Endometrial microvascular endothelial cells (primary cell): ENCODE measurements around the gene LGALS3. TPM values are rescaled to one million over a fixed set of nuclear protein-coding genes. Genes with fewer than 3 reads are reported as not detected.

Source experiments
- in situ Hi-C: cut with HindIII; loops from 2 replicates; pipeline ENCODE4 v1.10.0; 2017; ENCODE audit warnings: low sequenced_read_pairs, low pct_unique_long_range_greater_than_20kb; ENCODE audit errors: inconsistent ontology term
- total RNA-seq: library from RNA; depleted of rRNA; stranded (reverse); fragments of >200 nt; gene quantifications from one replicate; pipeline ENCODE4 v1.2.3, GENCODE V29; 2015; ENCODE audit errors: inconsistent ontology term

Gene LGALS3
- total RNA-seq, 1 donor from 2014 or later: 86.0 TPM

- in situ Hi-C loops: no loop called here
Observed at GRCh38 chr14:55109836-55110235, 19.2 kb upstream of the LGALS3 start.

GRCh38 chr14:55111122-55111708 lies 17.8 kb upstream of the LGALS3 start:
- in situ Hi-C loops: no loop called here

DNA sequence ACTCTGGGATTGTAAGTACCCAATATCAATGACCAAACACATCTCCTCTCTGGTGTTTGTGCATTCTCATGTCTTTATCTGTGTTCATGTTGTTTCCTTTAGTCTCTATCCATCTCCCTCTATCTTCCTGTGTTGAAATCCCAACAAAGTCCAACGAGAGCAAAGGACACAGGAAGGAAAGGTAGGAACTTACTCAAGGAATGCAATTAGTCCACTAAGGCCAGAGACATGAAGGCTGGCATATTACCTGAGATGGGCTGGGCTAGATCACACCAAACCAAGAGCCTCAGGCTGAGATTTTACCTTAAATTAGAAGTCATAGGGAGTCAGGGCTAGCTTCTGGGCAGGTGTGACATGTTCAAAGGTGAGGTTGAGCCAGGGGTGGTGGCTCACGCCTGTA lies 14.3 kb upstream of the LGALS3 start:
- in situ Hi-C loops: no loop called here

DNA sequence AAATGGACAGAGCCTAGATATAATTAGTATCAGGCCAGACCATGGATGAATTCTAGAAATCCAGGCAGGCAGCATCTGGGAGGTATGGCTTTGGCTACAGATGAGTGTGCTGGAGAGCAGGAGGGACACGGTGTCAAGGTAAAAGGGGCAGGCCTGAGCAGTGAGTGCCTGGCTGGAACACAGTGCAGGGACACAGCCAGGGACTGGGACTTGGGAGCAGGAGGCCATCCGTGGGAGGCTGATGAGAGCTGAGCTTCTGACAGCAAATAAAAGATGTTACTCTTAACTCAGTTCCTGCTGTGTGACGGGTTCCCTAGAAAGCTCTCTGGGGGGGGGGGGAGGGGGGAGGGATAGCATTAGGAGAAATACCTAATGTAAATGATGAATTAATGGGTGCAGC lies 13.6 kb upstream of the LGALS3 start:
- in situ Hi-C loops: no loop called here

DNA sequence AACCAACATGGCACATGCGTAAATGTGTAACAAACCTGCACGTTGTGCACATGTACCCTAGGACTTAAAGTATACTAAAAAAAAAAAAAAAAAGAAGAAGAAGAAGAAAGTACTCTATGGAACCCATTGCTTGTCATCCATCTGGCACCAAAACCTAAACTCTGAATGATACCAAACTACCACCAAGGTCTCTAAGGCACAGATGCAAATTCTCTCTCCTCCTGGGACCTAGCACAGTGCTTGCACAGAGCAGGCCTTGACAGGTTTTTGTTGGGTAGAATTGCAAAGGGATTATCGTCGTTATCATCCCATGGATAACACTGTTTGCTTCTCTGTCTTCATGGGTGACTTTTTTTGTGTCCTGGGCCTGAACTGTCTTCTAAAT lies 13.2 kb upstream of the LGALS3 start:
- in situ Hi-C loops: no loop called here

DNA sequence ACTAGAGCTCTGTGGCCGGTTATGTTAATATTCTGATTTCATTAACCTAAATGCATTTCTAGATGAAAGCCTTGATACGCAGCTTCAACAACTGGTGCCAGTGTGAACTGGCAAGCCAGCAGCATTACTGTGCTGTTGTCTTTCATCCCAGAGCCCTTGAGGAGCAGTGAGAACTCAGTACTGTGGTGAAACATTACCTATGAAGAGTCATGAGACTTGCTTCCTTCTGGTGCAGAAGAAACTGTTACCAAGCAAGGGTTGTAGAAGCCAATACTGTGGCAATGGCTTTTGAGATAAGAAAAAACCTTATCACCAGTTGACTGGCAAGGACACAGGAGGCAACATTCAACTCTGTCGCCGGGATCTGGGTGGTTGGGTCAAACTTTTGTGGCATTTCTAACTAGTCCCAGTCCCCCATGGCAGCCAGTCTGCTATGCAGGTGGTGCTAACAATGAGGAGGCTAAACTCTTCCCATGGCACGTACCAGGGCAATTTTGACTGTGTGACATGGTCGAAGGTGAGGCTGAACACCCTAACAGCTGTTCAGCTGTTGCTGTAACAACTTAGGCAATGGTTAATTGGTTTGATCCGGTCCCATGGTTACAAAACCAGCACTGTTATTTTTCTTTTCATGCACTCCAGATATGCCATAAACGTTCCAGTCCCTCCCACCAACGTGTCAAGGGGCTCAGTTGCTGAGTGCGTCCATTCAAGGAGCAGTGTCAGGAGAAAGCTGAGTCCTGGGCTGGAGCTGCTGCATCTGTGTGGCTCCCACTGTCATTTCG lies 12.6 kb upstream of the LGALS3 start:
- in situ Hi-C loops: no loop called here

DNA sequence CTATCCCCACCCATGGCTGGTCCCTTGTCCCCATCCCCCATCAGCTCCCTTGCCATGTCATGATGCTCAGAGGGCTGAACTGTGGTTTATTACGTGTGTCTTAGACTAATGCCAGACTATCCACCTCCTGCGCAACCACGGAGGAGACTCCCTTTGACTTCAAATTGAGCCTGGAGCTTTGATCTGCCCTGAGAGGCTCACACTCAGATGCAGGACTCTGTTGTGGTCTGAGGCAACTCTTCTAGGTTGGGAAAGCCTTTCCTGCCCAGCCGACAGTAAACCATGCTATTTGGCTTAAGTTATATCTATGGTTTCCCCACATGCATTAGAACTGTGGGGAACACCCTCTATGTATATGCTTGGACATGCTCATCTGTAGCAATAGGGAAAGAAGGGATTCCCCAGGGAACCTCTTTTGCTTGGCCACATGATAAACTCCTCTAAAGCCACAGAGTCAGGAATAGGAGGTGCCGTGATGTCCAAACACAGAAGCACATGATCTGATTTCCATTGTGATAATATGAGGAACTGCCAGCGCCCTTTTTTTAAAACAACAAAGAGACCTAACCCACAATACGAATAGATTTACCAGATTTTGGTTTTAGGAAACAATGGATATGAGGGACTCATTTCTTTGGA lies 11.1 kb upstream of the LGALS3 start:
- in situ Hi-C loops: no loop called here

DNA sequence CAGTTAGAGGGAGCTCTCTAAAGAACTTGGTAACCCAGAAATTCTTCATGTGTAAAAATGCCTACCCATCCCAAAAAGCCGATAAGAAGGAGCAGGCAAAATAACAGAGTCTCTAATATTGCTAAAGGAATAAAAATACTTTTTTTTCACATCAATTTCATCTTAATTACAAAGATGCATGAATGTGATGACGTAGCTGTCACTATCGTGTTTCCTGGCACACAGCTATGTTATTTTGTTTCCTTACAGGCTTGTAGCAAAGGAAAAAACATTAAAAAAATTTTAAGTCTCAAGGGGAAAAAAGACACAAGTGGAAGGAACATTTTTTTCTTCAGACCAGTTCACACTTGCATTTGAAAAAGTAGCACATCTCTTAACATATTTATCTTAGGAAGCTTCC lies 10.3 kb upstream of the LGALS3 start:
- in situ Hi-C loops: no loop called here

DNA sequence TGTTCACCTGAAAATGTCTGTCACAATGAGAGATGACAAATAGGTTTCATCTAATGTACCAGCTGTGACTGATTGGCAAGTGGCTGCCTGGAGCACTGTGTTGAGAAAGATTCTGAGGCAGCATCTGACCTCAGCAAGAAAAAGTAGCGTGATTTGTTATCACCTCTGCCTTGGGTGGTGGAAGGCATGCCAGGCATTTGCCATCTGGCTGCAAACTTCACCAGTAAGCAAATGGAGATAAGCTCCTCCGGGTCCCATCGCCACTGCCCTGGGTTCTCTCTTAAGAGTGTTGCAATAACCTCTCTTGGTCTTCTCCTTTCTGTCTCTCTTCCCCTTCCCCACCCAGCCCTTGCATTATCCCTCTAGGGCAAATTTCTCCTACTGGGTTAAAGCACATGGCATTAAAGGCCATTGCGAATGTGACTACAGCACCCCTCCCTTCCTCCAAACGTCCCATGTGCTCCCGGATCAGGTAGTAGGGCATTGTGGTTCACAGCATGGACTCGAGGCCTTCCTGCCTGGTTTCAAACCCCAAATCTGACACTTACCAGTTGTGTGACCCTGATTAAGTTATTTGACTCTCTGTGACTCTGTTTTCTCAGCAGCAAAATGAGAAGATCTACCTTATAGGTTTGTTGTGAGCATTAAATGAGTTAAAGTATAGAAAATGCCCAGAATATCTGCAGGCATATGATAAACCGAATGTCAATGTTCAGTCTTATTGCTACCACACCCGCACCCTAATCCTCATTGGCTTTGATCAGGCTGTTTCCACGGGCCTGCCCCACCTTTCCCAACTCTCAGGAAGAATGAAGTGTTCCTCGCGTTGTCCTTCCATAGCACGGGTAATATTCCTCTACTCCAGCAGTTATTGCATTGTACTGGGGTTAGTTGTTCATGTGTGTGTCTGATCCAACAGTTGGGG lies 8.2 kb upstream of the LGALS3 start:
- in situ Hi-C loops: no loop called here

DNA sequence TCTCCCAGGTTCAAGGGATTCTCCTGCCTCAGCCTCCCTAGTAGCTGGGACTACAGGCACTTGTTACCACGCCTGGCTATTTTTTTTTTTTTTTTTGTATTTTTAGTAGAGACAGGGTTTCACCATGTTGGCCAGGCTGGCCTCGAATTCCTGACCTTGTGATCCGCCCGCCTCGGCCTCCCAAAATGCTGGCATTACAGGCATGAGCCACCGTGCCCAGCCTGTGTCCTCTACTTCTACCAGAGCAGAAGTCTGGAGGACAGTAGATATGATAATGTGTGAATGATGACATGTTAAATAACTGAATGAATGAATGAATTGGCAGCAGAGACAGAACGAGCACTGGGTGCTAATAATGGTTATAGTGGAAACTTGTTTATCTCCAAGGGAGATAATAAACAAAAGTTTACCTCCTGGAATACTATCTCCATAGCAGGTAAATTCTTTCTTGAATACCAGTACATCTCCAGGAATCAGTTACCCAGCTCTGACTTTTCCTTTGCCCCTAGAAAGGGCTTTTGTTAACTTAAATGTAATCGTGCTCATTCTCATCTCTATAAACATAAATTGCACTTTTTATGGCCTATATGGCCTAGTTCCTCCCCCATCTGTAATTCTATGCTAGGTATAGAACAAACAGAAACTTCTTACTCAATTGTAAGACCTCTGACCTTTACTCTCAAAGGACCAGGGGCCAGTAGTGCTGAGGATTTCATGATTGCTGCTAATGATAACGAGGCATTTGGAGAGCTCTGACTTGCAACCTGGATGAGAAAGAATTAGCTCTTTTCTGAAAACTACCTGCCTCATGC lies 7.2 kb upstream of the LGALS3 start:
- in situ Hi-C loops: no loop called here

- in situ Hi-C loops: no loop called here
Observed at GRCh38 chr14:55122440-55122986, 6.5 kb upstream of the LGALS3 start.

GRCh38 chr14:55123101-55123500 lies 6.0 kb upstream of the LGALS3 start:
- in situ Hi-C loops: no loop called here

GRCh38 chr14:55123852-55124639 lies 5.0 kb upstream of the LGALS3 start:
- in situ Hi-C loops: no loop called here

DNA sequence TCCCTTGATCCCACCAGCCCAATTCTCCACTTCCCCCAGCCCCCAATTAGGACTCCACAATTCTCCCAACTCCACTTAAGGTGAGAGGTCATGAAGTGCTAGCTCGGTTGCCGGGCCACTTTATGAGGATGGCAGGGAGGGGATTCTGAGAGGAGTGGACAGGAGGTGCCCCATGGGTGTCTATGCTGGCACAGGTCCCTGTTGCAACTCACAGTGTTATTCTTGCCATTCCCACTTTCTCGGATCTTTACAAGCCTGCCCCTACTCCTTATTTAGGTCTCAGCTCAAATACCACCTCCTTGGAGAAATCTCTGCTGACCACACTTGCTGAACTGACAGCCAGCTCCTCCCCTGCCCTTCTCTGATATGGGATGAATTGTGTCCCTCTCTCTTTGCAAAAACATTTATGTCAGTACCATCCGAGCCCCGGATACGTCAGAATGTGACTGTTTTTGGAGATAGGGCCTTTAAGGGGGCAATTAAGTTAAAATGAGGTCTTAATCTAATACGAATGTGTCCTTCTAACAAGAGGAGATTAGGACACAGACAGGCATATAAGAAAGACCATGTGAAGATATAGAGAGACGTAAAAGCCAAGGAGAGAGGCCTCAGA lies 4.2 kb upstream of the LGALS3 start:
- in situ Hi-C loops: no loop called here

DNA sequence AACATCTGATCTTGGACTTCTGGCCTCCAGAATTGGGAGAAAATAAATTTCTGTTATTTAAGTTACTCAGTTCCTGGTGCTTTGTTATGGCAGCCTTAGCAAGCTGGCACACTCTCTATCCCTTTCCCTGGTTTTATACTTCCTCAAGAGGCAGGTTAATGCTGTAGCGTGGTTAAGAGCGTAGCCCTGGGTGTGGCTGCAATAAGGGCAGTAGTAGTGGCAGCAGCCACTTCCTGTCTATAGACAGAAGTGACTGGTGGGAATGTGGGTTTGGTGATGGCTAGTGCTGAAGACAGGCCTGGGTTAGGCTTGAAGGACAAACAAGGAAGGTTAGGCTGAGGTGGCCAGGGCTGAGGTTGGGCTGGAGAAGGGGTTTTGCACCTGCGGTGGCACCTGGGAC lies 3.6 kb upstream of the LGALS3 start:
- in situ Hi-C loops: no loop called here

DNA sequence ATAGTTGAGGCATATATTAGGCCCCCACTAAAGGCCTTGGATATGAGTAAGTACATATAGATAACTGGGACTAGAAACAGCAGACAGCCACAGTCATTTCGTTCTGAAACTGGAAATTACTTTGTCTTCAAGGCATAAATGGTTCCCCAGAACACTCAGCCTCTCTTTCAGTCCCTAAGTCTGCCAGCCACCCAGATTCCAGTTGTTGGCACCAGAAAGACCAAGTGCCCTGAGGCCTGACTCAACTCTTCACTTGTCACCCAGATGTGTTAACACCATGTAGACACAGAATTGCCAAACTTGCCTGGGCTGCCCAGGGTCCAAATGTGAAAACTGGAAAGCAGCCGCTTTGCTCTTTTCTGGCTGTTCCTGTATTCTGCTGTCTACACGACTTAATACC lies 3.0 kb upstream of the LGALS3 start:
- in situ Hi-C loops: no loop called here

DNA sequence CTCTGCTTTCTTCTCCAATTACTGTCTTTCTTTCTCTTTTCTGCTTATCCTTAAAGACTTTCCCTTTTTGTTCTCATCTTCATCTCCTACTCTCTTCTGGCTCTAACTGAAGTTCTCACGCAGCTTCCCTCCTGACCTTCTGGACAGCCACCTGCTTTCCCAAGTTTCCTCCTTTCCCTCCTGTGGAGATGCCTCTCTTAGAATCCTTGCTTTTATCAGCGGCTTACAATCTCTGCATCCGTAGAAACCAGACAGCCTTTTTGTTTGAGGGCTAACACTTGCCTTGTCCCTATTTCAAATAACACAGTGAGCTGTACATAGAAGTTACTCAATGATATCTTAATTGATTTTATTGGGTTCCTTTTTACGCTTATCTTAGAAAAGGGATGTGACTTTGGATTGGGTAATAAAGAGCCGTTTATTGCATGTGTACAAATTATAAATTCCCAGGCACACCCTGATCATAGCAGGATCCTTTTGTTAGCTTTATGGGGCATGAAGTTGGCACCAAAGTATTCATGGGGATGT lies 2.1 kb upstream of the LGALS3 start:
- in situ Hi-C loops: no loop called here
